ENCODE data around the gene KAZN.

GRCh38 chr1:14983277-14983676 lies 384.8 kb downstream of the KAZN start:
- TF ChIP-seq POLR2A (IDR thresholded peaks at IDR 0.05) = no peak
- TF ChIP-seq CTCF (IDR thresholded peaks at IDR 0.05) = no peak

All from testis (tissue), 2 donors.